Ectodermal cell (in vitro differentiated cells): ENCODE measurements around the gene GMDS.

Experiments used
- H3K27ac ChIP-seq: 2 replicates; pipeline ENCODE4 v1.7.0; 2013; ENCODE audit warnings: mild to moderate bottlenecking, low read depth, low read length; ENCODE audit not compliant: insufficient read depth, poor library complexity, severe bottlenecking
- H3K27me3 ChIP-seq: 2 replicates; pipeline ENCODE4 v1.7.0; 2013; ENCODE audit warnings: mild to moderate bottlenecking, low read length; ENCODE audit not compliant: insufficient read depth, control insufficient read depth, poor library complexity, severe bottlenecking
- H3K36me3 ChIP-seq: one replicate; pipeline ENCODE4 v1.7.0; 2013; ENCODE audit warnings: low read length; ENCODE audit not compliant: control insufficient read depth, insufficient read depth
- H3K4me1 ChIP-seq: one replicate; pipeline ENCODE4 v1.7.0; 2013; ENCODE audit warnings: low read length; ENCODE audit not compliant: control insufficient read depth, insufficient read depth
- H3K4me3 ChIP-seq: 2 replicates; pipeline ENCODE4 v1.7.0; 2013; ENCODE audit warnings: low read depth, low read length, control low read depth; ENCODE audit not compliant: insufficient read depth
- H3K9me3 ChIP-seq: 2 replicates; pipeline ENCODE4 v1.7.0; 2013; ENCODE audit warnings: mild to moderate bottlenecking, low read length, moderate library complexity; ENCODE audit not compliant: control insufficient read depth
- WGBS, 2 experiments: methylation state at CpG; one replicate each; pipeline ENCODE4 v1.1.7; 2013; ENCODE audit warnings: missing lambda C conversion rate in 2 of 2; 5-methylcytosine and 5-hydroxymethylcytosine counted together

GMDS gene

GRCh38 chr6:2192976-2193375, 52.4 kb downstream of the GMDS start:
- H3K27me3 ChIP-seq, result no peaks in the 10 kb centered on the region
- H3K27ac ChIP-seq, result no peak overlapping the region
- H3K4me3 ChIP-seq, result no peak overlapping the region
- 92 to 94% methylated on average over 5 of the region's 5 CpGs for WGBS, 2 experiments
- no peaks in the 10 kb centered on the region for H3K4me1 ChIP-seq
- peaks cover 3% of the 10 kb centered on the region for H3K9me3 ChIP-seq
- no peaks in the 10 kb centered on the region for H3K36me3 ChIP-seq

GRCh38 chr6:2191390-2191740, 54.0 kb downstream of the GMDS start:
- Histone ChIP-seq H3K27ac (no peak overlapping the region), H3K4me3 (no peak overlapping the region), H3K4me1 (no peaks in the 10 kb centered on the region), H3K36me3 (no peaks in the 10 kb centered on the region), H3K9me3 (peaks cover 3% of the 10 kb centered on the region), H3K27me3 (no peaks in the 10 kb centered on the region)
- 93 to 98% methylated on average over 9 of the region's 9 CpGs for WGBS, 2 experiments

- H3K27ac ChIP-seq, result no peak overlapping the region
- H3K36me3 ChIP-seq, result no peaks in the 10 kb centered on the region
- H3K4me3 ChIP-seq, result no peak overlapping the region
- H3K4me1 ChIP-seq, result no peaks in the 10 kb centered on the region
- H3K9me3 ChIP-seq, result peaks cover 3% of the 10 kb centered on the region
- H3K27me3 ChIP-seq, result no peaks in the 10 kb centered on the region
- 94 to 95% methylated on average over 24 of the region's 24 CpGs for WGBS, 2 experiments
Observed at GRCh38 chr6:2190661-2191389, 54.6 kb downstream of the GMDS start.

- no peak overlapping the region for H3K27ac ChIP-seq
- peaks cover 3% of the 10 kb centered on the region for H3K9me3 ChIP-seq
- H3K4me1 ChIP-seq, result no peaks in the 10 kb centered on the region
- H3K4me3 ChIP-seq, result no peak overlapping the region
- H3K36me3 ChIP-seq, result no peaks in the 10 kb centered on the region
- 92% methylated on average over 3 of the region's 3 CpGs for WGBS, 2 experiments
- no peaks in the 10 kb centered on the region for H3K27me3 ChIP-seq
Observed at GRCh38 chr6:2188856-2189384, 56.5 kb downstream of the GMDS start.

- 94 to 96% methylated on average over 5 of the region's 5 CpGs for WGBS, 2 experiments
- no peaks in the 10 kb centered on the region for H3K4me1 ChIP-seq
- H3K27ac ChIP-seq, result no peak overlapping the region
- no peaks in the 10 kb centered on the region for H3K27me3 ChIP-seq
- no peak overlapping the region for H3K4me3 ChIP-seq
- H3K9me3 ChIP-seq, result peaks cover 3% of the 10 kb centered on the region
- no peaks in the 10 kb centered on the region for H3K36me3 ChIP-seq
Observed at GRCh38 chr6:2188397-2188796, 57.0 kb downstream of the GMDS start.

- Histone ChIP-seq H3K4me3 (no peak overlapping the region), H3K27me3 (no peaks in the 10 kb centered on the region), H3K27ac (no peak overlapping the region), H3K36me3 (no peaks in the 10 kb centered on the region), H3K4me1 (no peaks in the 10 kb centered on the region), H3K9me3 (peaks cover 3% of the 10 kb centered on the region)
- WGBS, 2 experiments, result 76 to 83% methylated on average over 3 of the region's 3 CpGs
Observed at GRCh38 chr6:2187826-2188225, 57.6 kb downstream of the GMDS start.

- H3K27ac ChIP-seq, result no peak overlapping the region
- H3K4me1 ChIP-seq, result no peaks in the 10 kb centered on the region
- WGBS, 2 experiments, result 80 to 100% methylated on average over 2 of the region's 4 CpGs
- H3K4me3 ChIP-seq, result no peak overlapping the region
- H3K9me3 ChIP-seq, result no peaks in the 10 kb centered on the region
- H3K27me3 ChIP-seq, result no peaks in the 10 kb centered on the region
- no peaks in the 10 kb centered on the region for H3K36me3 ChIP-seq
Observed at GRCh38 chr6:2186516-2186915, 58.9 kb downstream of the GMDS start.

GRCh38 chr6:2185466-2185865, 59.9 kb downstream of the GMDS start:
- no peaks in the 10 kb centered on the region for H3K9me3 ChIP-seq
- H3K4me1 ChIP-seq, result no peaks in the 10 kb centered on the region
- 91 to 95% methylated on average over 2 of the region's 2 CpGs for WGBS, 2 experiments
- H3K27me3 ChIP-seq, result no peaks in the 10 kb centered on the region
- H3K4me3 ChIP-seq, result no peak overlapping the region
- H3K27ac ChIP-seq, result no peak overlapping the region
- no peaks in the 10 kb centered on the region for H3K36me3 ChIP-seq

- WGBS, 2 experiments, result 93 to 97% methylated on average over 7 of the region's 7 CpGs
- no peaks in the 10 kb centered on the region for H3K4me1 ChIP-seq
- no peak overlapping the region for H3K4me3 ChIP-seq
- H3K27me3 ChIP-seq, result no peaks in the 10 kb centered on the region
- H3K36me3 ChIP-seq, result no peaks in the 10 kb centered on the region
- no peaks in the 10 kb centered on the region for H3K9me3 ChIP-seq
- H3K27ac ChIP-seq, result no peak overlapping the region
Observed at GRCh38 chr6:2184700-2185455, 60.5 kb downstream of the GMDS start.

GRCh38 chr6:2183752-2184151, 61.7 kb downstream of the GMDS start:
- no peaks in the 10 kb centered on the region for H3K36me3 ChIP-seq
- 94 to 100% methylated on average over 1 of the region's 1 CpG for WGBS, 2 experiments

More at GRCh38 chr6:2183752-2184151, 61.7 kb downstream of the GMDS start:
- Histone ChIP-seq H3K27me3 (no peaks in the 10 kb centered on the region), H3K27ac (no peak overlapping the region), H3K4me1 (no peaks in the 10 kb centered on the region), H3K4me3 (no peak overlapping the region), H3K9me3 (no peaks in the 10 kb centered on the region)
